ENCODE data around the gene MS4A10.
A peak's percentile ranks its signal among the peaks of the same experiment; 100 is the strongest.

MS4A10 gene

DNA sequence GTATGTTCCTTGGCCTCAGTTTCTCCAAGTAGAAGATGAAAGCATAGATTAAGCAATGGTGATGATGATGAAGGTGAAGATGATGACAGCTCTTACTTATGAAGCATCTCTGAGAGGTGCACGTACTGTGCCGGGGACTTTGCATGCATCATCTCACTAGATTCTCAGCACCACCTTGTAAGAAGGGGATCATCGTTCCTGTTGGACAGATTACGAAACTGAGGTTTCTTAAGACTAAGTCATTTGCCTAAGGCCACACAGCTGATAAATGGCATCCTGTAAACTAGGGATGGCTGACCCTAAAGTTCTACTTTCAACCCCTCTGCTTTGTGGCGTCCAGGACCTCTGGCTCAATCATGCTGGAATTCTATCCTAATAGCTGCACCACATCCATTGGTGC, 19.8 kb upstream of the MS4A10 start:
- DNase-seq (ENCODE audit: low read depth in 1 of 2, low spot score in 1 of 2) = no peak

DNA sequence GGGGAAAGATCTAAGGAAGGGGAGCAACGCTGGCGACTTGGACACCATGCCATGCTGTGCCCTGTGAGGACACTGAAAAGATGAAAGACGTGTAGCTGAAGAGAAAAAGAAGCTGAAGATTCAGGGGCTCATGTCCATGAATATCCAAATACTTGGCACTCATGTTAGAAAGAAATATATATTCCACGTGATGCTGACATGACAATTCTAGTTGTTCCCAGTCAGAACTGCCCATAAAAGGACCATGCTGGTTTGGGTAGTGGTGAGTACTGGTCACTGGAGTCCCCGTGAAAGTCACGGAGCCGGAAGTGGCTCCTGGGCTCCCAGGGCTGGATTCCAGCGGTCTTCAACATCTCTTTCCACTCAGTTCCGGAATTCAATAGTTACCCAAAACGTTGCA, 18.6 kb upstream of the MS4A10 start:
- no peak for DNase-seq (ENCODE audit: low read depth in 1 of 2, low spot score in 1 of 2)

DNA sequence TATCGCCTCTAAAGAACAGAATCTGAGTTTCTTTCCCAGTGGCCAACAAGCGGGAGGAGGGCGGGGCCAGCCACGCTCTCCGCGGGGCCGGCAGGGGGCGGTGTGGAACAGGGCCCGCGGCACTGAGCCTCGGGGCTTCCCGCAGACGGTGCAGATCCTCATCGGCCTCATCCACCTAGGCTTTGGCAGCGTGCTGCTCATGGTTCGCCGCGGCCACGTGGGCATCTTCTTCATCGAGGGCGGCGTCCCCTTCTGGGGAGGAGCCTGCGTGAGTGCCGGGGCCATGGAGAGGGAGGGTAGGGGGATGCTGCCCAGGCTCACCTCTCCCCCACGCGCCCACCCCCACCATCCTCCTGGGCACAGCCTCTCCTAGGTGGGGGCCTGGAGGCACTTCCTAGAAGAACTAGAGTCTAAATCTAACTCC, 17.7 kb upstream of the MS4A10 start:
- peak in 1 of 2 donors; percentile 8 for DNase-seq (ENCODE audit: low read depth in 1 of 2, low spot score in 1 of 2)

DNA sequence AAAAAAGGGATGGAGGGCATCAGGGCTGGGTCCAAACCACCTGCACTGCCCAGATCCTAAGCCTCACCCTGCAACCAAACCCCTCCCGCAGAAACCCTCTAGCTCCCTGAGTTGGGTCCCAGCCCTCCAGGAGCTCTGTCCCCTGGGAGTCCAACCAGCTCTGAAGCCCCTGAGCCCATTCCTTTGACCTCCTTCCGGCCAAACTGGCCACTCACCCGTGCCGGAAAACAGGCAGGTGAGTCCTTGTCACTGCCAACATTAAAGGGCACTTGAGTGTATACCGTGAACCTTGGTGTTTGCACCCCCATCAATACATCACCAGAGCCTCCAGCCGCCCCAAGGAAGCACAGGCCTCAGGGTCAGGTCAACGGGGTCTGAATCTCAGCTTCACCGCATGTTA, 16.9 kb upstream of the MS4A10 start:
- no peak for DNase-seq (ENCODE audit: low read depth in 1 of 2, low spot score in 1 of 2)

DNA sequence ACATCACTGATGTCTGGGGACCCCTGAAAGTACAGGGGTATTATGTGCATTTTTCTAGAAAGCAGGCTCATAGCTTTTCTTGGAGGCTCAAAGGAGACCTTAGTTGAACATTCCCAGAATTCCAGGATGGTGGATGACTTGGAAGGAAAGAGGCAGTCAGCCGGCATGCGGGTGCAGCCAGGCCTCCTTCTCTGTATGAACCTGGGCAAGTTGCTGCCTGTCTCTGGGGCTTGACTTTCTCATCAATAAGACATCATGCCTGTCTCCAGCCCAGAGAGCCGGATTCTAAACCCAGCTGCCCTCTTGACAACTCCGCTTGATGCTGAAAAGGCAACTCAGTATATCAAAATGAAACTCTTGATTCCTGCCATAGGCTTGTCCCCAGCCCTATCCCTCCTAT, 15.9 kb upstream of the MS4A10 start:
- DNase-seq (ENCODE audit: low read depth in 1 of 2, low spot score in 1 of 2) = no peak

DNA sequence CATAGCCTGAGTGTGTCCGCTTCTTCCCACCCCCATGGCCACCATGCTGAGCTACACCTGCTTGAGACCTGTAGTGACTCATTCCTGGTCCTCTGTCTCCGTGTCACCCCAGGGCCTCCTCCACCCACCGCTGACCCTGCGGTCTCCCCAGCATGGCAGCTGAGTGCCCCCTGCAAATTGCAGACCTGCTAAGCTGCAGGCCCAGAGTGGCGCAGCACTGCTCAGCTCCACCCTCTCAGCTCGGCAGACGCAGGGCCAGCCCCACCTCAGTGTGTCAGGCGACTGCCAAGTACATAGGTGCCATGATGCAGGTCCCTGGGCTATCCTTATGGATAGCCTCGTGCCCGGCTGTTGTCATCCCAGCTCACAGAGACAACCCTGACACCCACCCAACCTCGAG, 15.3 kb upstream of the MS4A10 start:
- DNase-seq (ENCODE audit: low read depth in 1 of 2, low spot score in 1 of 2) = no peak

DNA sequence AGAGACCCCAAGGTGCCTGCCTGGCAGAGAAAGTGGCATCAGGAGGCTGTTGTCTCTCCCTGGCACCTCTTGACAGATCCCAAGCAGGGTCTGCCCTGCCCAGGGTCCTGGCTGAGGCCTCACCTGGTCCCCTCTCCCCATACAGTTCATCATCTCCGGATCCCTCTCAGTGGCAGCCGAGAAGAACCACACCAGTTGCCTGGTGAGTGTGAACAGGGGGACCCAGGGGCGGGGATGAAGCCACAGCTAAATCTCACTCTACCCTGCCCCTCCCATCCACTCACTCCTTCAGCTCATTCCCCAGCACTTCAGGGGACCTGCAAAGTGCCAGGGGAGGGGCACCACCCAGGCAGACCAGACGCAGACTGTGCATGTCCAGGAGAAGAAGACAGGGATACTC, 14.0 kb upstream of the MS4A10 start:
- DNase-seq (ENCODE audit: low read depth in 1 of 2, low spot score in 1 of 2) = no peak

DNA sequence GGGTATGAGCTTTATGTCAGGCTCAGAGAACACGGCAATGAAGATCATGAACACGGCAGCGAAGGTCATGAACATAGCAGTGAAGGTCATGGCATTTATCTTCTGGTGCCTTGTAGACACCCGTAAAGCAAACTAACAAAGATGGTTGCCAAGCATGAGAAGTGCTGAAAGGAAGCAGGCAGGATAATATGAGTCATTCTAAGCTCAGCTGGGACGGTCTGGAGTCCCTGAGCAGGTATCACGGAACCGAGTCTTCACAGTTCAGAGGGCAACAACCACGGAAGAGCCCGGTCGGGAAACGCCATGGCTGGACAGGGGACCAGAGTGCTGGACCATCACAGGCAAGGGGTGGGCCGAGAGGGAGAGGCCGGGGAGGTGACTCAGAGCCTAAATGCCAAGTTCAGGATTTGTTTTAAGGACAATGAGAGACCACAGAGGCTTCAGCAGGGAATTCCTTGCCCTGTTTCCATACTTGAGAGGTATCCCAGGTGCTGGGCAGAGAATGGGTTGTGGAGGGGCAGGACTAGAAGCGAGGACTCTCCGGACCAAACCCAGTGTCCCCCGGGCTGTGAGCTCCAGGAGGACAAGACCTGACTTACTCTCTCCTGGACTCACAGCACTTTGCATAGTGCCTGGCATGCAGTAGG, 13.1 kb upstream of the MS4A10 start:
- DNase-seq (ENCODE audit: low read depth in 1 of 2, low spot score in 1 of 2) = no peak

DNA sequence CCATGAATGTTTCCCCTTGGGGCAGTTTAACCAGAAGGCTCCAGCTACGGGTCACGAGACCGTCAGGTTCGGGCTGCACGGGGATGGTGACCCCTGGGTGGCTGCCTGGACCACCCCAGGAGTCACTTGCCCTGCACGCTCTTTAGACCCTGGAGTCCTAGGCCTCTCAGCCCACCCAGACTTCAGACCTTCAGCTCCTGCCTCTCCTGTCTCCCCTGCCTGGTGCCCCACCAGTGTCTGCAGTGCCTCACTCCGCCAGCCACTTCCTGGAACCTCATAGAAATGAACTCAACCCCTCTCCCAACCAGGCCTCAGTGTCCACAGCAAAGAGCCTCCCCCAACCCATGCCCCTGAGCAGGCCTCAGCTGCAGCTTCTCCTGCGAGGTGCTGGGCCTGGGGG, 12.5 kb upstream of the MS4A10 start:
- no peak for DNase-seq (ENCODE audit: low read depth in 1 of 2, low spot score in 1 of 2)

DNA sequence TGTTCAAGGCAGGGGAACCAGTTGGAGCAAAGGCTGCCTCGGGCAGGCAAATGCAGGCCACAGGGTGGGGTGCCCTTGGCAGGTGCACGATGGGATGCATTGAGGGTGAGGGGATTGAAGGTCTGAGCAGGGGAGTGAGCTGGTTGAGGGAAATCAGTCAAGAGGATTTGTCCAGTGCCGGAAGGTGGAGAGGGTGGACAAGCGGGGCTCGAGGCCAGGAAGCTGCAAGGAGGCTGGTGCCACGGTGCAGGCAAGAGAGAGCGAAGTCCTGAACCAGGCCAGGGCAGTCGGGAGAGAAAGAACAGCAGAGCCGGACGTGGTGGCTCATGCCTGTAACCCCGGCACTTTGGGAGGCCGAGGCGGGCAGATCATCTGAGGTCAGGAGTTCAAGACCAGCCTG, 10.4 kb upstream of the MS4A10 start:
- no peak for DNase-seq (ENCODE audit: low read depth in 1 of 2, low spot score in 1 of 2)

DNA sequence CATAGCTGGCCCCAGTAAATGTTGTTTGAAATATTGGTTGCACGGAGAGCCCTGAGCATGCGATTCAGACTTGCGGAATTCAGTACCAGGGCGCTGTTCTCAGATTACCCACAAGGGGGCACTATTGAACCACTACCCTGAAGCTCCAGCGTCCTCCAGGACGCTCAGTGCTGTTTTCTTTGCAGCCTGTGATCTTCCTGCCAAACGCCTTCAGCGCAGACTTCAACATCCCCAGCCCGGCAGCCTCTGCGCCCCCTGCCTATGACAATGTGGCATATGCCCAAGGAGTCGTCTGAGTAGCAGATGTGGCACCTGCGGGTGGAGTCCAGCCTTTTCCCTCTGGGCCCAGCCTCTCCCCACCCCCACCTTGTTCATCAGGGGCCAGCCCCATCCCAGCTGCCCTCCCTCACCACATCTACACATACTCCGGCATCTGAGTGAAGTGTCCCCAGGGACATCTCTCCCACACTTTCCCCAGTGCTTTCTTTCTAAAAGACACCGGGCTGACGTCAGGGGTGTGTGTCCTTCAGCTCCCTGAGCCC, 9.6 kb upstream of the MS4A10 start:
- DNase-seq (ENCODE audit: low read depth in 1 of 2, low spot score in 1 of 2) = peak; percentile 54 to 58

DNA sequence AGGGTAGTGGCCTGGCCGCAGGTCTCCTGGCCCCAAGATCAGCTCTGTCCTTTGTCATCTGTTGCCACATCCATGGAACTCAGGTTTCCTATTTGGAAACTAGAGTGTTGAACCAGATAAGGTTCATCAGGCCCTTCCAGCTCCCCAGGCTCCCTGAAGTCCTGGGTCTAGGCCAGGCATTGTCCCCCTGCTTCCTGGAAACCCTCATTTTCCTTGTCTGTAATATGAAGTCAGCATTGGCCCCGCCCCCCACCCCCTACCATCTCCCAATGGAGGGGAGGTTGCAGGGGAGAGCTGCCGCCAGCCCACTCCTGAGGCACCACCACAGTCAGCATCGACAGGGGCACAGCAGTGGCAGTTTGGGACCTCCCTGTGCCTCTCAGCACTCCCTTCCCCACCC, 9.0 kb upstream of the MS4A10 start:
- DNase-seq (ENCODE audit: low read depth in 1 of 2, low spot score in 1 of 2) = no peak

DNA sequence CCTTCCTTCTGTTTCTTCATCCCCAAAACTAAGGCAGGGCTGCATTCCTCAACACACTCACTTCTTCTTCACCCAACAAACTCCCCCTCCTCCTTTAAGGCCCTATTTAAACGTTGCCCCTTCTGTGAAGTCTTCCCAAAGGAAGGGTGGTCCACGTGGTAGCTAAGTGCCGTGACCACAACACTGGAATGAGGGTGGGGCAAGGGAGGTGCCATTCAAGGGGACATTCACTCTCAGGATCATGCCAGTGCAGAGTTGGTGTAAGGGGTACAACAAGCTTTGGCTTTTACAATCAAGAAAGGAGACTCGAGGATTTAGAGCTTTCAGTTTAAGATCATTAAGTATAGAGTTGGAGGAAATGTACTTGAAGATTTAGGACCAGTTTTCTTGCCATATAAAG, 8.0 kb upstream of the MS4A10 start:
- no peak for DNase-seq (ENCODE audit: low read depth in 1 of 2, low spot score in 1 of 2)

DNA sequence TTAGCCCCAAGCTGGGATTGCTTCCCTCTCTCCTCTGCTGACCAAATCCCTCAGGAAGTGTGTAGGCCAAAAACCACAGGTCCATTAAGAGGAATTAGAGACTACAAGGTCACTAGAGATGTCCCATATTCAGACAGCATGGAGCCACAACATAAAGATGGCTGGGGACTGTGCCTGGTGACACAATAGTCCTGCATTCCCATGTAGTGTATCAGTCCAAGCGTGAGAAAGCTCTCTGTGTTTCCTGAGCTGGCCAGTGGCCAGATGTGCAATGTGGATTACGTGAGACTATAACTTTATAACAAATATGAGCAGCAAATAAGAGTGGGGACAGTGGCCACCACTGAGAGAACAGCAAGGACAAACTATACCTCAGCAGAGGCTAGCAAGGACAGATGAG, 7.6 kb upstream of the MS4A10 start:
- no peak for DNase-seq (ENCODE audit: low read depth in 1 of 2, low spot score in 1 of 2)

DNA sequence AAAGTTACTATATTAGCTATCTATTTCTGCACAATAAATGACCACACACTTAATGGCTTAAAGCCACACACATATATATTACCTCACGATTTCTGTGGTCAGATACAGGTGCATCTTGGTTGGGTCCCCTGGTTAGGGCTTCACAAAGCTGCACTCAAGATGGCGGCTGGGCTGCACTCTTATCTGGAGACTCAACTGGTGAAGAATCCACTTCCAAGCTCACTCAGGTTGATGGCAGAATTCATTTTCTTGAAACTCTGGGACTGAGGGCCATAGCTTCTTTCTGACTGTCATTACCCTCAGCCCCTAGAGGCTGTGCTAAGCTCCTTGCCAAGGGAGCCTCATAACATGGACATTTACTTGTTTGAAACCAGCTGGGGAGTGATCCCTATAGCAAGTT, 5.1 kb upstream of the MS4A10 start:
- no peak for DNase-seq (ENCODE audit: low read depth in 1 of 2, low spot score in 1 of 2)

DNA sequence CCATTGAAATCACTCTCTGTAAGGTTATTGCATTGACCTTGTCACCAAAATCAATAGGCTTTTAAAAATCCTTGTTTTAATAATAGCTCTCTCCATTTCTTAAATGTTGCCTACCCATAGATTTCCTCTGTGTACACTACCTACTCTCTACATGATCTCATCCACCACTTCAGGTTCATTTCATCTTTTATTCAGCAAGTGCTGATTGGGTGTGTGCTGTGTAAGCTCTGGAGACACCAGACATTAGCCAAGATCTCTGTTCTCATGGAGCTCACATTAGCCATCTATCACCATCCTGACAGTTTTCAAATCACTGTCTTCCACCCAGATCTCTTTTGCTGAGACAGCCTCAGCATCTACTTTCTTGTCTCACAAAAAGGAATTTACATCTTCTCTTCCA, 4.4 kb upstream of the MS4A10 start:
- no peak for DNase-seq (ENCODE audit: low read depth in 1 of 2, low spot score in 1 of 2)

DNA sequence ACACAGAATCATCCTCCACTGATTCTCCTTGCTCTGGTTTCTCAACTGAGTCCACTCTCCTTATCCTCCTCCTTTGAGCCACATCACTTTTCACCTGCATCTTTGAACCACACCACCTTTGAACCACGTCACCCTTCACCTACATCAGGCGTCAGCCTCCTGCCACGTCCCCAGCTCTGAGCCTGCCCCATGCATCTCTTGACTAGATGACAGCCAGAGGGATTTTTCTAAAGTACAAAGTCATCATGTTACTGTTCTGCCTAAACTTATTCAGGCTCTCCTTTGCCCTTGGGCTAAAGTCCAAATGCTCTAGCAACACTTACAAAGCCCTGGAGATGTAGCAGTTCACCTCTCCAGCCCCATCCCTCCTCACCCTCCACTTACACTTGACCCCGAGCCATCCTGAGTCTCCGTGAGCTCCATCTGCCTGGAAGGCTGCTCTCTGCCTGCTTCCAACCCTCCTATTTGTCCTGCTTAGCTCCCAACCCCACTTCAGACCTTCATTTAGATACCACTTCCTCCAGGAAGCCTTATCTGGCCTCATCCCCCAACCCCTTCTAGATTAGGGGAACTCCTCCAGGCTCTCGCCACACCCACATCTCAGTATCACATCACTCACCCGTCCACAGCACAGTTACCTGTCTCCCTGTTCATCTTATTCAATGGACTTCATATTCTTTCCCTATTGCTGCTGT, 3.7 kb upstream of the MS4A10 start:
- no peak for DNase-seq (ENCODE audit: low read depth in 1 of 2, low spot score in 1 of 2)

DNA sequence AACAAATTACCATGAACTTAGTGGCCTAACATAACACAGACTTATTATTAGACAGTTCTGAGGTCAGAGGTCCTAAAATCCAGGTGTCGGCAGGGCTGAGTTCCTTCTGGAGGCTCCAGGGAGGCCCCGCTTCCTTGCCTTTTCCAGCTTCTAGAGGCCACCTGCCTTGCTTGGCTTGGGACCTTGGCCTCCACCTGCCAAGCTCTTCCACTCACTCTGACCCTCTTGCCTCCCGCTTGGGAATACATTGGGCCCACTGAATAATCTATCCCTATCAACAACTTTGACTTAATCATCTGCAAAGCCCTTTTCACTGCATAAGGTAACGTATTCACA, 3.2 kb upstream of the MS4A10 start:
- DNase-seq (ENCODE audit: low read depth in 1 of 2, low spot score in 1 of 2) = no peak

DNA sequence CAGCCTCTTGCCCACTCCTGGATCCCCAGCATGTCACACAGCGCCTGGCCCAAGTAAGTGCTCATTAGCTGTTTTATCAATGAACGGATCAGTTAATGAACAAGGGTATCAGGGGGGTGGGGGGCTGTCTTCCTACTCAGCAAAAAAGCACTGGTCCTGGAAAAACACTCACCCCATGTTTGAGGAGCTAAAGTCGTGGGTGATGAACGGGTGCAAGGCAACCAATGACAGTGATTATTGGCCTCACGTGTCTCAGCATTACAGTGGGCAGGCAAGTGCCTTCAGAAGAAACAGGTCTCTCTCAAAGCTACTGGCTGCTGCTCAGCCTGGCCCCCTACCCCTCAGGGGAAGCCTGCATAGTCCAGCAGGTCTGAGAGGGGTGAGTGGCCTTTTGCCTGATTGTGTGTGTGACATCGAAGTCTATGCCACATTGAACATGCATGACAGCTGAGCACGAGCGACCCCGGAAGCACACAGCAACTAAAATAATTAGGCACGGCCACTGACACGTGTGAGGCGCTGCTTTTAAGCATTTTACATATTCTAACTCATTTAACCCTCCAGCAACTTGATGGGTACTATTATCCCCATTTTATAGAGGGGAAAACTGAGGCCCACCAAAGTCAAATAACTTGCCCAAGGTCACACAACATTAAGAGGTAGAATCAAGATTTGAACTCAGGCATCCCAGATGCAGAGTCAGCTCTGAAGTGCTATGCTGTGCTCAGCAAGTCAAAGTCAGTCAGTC, 2.6 kb upstream of the MS4A10 start:
- no peak for DNase-seq (ENCODE audit: low read depth in 1 of 2, low spot score in 1 of 2)

DNA sequence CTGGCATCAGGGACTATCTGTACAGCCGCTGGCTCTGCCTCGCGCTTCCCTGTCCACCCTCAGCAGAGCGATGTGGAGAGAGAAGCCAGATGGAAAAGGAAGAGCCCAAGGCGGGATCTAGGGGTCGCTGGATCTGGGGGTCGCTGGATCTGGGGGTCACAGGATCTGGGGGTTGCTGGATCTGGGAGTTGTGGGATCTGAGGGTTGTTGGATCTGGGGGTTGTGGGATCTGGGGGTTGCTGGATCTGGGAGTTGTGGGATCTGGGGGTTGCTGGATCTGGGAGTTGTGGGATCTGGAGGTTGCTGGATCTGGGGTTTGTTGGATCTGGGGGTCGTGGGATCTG, 2.0 kb upstream of the MS4A10 start:
- DNase-seq (ENCODE audit: low read depth in 1 of 2, low spot score in 1 of 2) = no peak

DNA sequence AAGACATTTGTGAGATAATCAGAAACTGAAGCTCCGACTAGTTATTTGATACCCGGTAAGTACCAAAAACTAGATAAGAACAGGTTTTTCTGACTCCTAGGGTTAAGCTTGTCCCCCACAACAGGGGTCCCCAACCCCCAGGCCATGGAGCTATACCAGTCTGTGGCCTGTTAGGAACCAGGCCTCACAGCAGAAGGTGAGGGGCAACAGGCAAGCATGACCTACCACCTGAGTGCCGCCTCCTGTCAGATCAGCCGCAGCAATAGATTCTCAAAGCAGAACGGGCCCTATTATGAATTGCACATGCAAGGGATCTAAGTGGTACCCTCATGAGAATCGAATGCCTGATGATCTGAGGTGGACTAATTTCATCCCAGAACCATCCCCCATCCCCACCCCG, 1.2 kb upstream of the MS4A10 start:
- DNase-seq (ENCODE audit: low read depth in 1 of 2, low spot score in 1 of 2) = no peak

DNA sequence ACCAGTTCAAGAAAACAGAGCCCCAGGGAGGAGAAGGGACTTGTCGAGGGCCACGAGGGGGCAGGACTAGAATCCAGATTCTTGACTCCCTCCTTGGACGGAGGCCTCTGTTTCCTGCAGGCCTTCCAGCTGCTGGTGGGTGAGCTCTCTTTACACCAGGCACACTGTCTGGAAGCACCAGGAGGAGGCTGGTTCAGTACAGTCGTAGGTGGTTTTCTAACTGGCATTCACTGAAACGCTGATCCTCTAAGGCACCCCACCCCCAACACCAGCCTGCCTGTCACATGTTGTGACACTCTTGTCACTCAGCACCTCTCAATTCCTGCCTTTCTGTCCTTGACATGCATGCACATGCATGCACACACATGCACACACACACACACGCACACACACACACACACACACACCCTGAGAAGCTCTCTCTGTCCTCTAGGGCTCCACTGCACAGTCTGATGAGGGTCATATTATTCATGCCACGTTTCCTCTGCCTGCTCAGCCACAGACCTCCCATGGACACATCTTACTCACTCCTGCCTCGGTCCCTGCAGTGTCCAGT, 751 bp downstream of the MS4A10 start:
- no peak for DNase-seq (ENCODE audit: low read depth in 1 of 2, low spot score in 1 of 2)
